HUES6 (cell line): Measurements from ENCODE around the gene CASS4.

Experiments used
- H3K27ac ChIP-seq: 2 replicates; pipeline ENCODE4 v1.7.0; 2013; ENCODE audit warnings: low read depth, mild to moderate bottlenecking, low read length, inconsistent platforms
- H3K27me3 ChIP-seq: 2 replicates; pipeline ENCODE4 v1.6.1; 2013; ENCODE audit warnings: low read length; ENCODE audit not compliant: control insufficient read depth, insufficient read depth
- H3K36me3 ChIP-seq: 2 replicates; pipeline ENCODE4 v1.6.1; 2013; ENCODE audit warnings: low read length; ENCODE audit not compliant: control insufficient read depth, insufficient read depth
- H3K4me1 ChIP-seq: 2 replicates; pipeline ENCODE4 v1.6.1; 2013; ENCODE audit warnings: low read length; ENCODE audit not compliant: control insufficient read depth, insufficient read depth
- H3K4me3 ChIP-seq: 2 replicates; pipeline ENCODE4 v1.5.1; 2013; ENCODE audit warnings: low read depth, low read length
- H3K9ac ChIP-seq: one replicate; pipeline ENCODE4 v1.6.1; 2013; ENCODE audit warnings: mild to moderate bottlenecking, low read length
- H3K9me3 ChIP-seq: 2 replicates; pipeline ENCODE4 v1.6.1; 2013; ENCODE audit warnings: low read depth, low read length; ENCODE audit not compliant: control insufficient read depth, insufficient read depth

CASS4 gene

GRCh38 chr20:56433221-56433879 lies 21.3 kb downstream of the CASS4 start:
- Histone ChIP-seq H3K9ac (no peak overlapping the region), H3K9me3 (no peaks in the 10 kb centered on the region), H3K4me1 (no peaks in the 10 kb centered on the region), H3K27ac (no peak overlapping the region), H3K4me3 (no peak overlapping the region), H3K27me3 (no peaks in the 10 kb centered on the region), H3K36me3 (no peaks in the 10 kb centered on the region)

GRCh38 chr20:56433880-56434255 lies 21.8 kb downstream of the CASS4 start:
- Histone ChIP-seq H3K27ac (no peak overlapping the region), H3K4me1 (no peaks in the 10 kb centered on the region), H3K9me3 (no peaks in the 10 kb centered on the region), H3K9ac (no peak overlapping the region), H3K27me3 (no peaks in the 10 kb centered on the region), H3K4me3 (no peak overlapping the region), H3K36me3 (no peaks in the 10 kb centered on the region)

GRCh38 chr20:56437196-56437960 lies 25.3 kb downstream of the CASS4 start:
- H3K27ac ChIP-seq = no peak overlapping the region
- H3K27me3 ChIP-seq = no peaks in the 10 kb centered on the region
- no peaks in the 10 kb centered on the region for H3K36me3 ChIP-seq
- no peak overlapping the region for H3K9ac ChIP-seq
- H3K4me3 ChIP-seq = no peak overlapping the region
- no peaks in the 10 kb centered on the region for H3K9me3 ChIP-seq
- H3K4me1 ChIP-seq = no peaks in the 10 kb centered on the region

- H3K27me3 ChIP-seq = no peaks in the 10 kb centered on the region
- no peaks in the 10 kb centered on the region for H3K4me1 ChIP-seq
- H3K9ac ChIP-seq = no peak overlapping the region
- H3K9me3 ChIP-seq = no peaks in the 10 kb centered on the region
- no peak overlapping the region for H3K27ac ChIP-seq
- no peak overlapping the region for H3K4me3 ChIP-seq
- H3K36me3 ChIP-seq = no peaks in the 10 kb centered on the region
Observed at GRCh38 chr20:56438284-56438683, 26.2 kb downstream of the CASS4 start.

GRCh38 chr20:56439771-56440291 lies 27.8 kb downstream of the CASS4 start:
- no peaks in the 10 kb centered on the region for H3K36me3 ChIP-seq
- H3K4me3 ChIP-seq = no peak overlapping the region
- no peak overlapping the region for H3K27ac ChIP-seq
- H3K27me3 ChIP-seq = no peaks in the 10 kb centered on the region
- H3K9me3 ChIP-seq = no peaks in the 10 kb centered on the region
- no peak overlapping the region for H3K9ac ChIP-seq
- 0 out of 2 replicates have a peak, but pooled peaks cover 5% of the 10 kb centered on the region for H3K4me1 ChIP-seq

GRCh38 chr20:56440346-56441007 lies 28.4 kb downstream of the CASS4 start:
- H3K4me1 ChIP-seq = 0 out of 2 replicates have a peak, but pooled peaks cover 5% of the 10 kb centered on the region
- H3K4me3 ChIP-seq = no peak overlapping the region
- H3K9me3 ChIP-seq = no peaks in the 10 kb centered on the region
- H3K36me3 ChIP-seq = no peaks in the 10 kb centered on the region
- no peak overlapping the region for H3K27ac ChIP-seq
- H3K27me3 ChIP-seq = no peaks in the 10 kb centered on the region
- no peak overlapping the region for H3K9ac ChIP-seq

GRCh38 chr20:56442389-56443365 lies 30.6 kb downstream of the CASS4 start:
- peaks cover 10% of the 10 kb centered on the region; the same call in 1 of the 2 replicates for H3K4me1 ChIP-seq
- H3K36me3 ChIP-seq = no peaks in the 10 kb centered on the region
- H3K9me3 ChIP-seq = no peaks in the 10 kb centered on the region
- no peak overlapping the region for H3K27ac ChIP-seq
- H3K9ac ChIP-seq = no peak overlapping the region
- no peaks in the 10 kb centered on the region for H3K27me3 ChIP-seq
- no peak overlapping the region for H3K4me3 ChIP-seq

- H3K9ac ChIP-seq = no peak overlapping the region
- H3K27me3 ChIP-seq = no peaks in the 10 kb centered on the region
- H3K4me3 ChIP-seq = no peak overlapping the region
- no peak overlapping the region for H3K27ac ChIP-seq
- H3K4me1 ChIP-seq = peaks cover 10% of the 10 kb centered on the region; the same call in 1 of the 2 replicates
- no peaks in the 10 kb centered on the region for H3K9me3 ChIP-seq
- no peaks in the 10 kb centered on the region for H3K36me3 ChIP-seq
Observed at GRCh38 chr20:56443654-56444540, 31.8 kb downstream of the CASS4 start.

- Histone ChIP-seq H3K4me1 (peaks cover 10% of the 10 kb centered on the region; the same call in 1 of the 2 replicates), H3K9ac (no peak overlapping the region), H3K27me3 (no peaks in the 10 kb centered on the region), H3K4me3 (no peak overlapping the region), H3K27ac (no peak overlapping the region), H3K9me3 (no peaks in the 10 kb centered on the region), H3K36me3 (no peaks in the 10 kb centered on the region)
Observed at GRCh38 chr20:56445130-56445529, 33.1 kb downstream of the CASS4 start.
